K562 (cell line): ENCODE results near the gene ZDHHC12. TPM values are rescaled to one million over a fixed set of nuclear protein-coding genes. Genes with fewer than 3 reads are reported as not detected.

Experiments used
- ATF1 ChIP-seq, 2 experiments: fragments of 450-650 bp in 1 of 2; IDR thresholded peaks; 2 replicates each; pipeline ENCODE4 v1.6.1; 2016; ENCODE audit warnings: missing compliant biosample characterization in 1 of 2, missing genetic modification characterization in 1 of 2
- ATF7 ChIP-seq: fragments of 450-650 bp; IDR thresholded peaks from 2 replicates; pipeline ENCODE4 v1.7.1; 2014; ENCODE audit warnings: mild to moderate bottlenecking, moderate library complexity
- GABPA ChIP-seq: fragments of 200-800 bp; sonication (Bioruptor generic); conservative IDR thresholded peaks from 2 replicates; pipeline ENCODE4 v1.6.1; 2016; ENCODE audit warnings: low read depth, missing genetic modification characterization, missing compliant biosample characterization
- KLF6 ChIP-seq: fragments of 250-450 bp; sonication (Bioruptor Pico); IDR thresholded peaks from 2 replicates; pipeline ENCODE4 v1.4.0; 2020; ENCODE audit warnings: mild to moderate bottlenecking, moderate library complexity, borderline replicate concordance
- LEF1 ChIP-seq: fragments of 450-650 bp; IDR thresholded peaks from 2 replicates; pipeline ENCODE4 v1.6.1; 2016; ENCODE audit warnings: mild to moderate bottlenecking
- MAZ ChIP-seq, 2 experiments: fragments of 450-650 bp in 1 of 2; sonication (generic) in 1 of 2; formaldehyde crosslinking; IDR thresholded peaks in 1 of 2; conservative IDR thresholded peaks in 1 of 2; 2 replicates each; pipeline versions ENCODE4 v1.4.0 to v1.5.0; 2020; ENCODE audit warnings: mild to moderate bottlenecking in 1 of 2, missing genetic modification reagents in 1 of 2
- PKNOX1 ChIP-seq: fragments of 450-650 bp; IDR thresholded peaks from 2 replicates; pipeline ENCODE4 v1.6.1; 2016
- RBM25 ChIP-seq: fragments of 200-400 bp; formaldehyde crosslinking; IDR thresholded peaks from 2 replicates; pipeline ENCODE4 v1.6.1; 2018; ENCODE audit warnings: low read length, low read depth, moderate library complexity; ENCODE audit not compliant: severe bottlenecking
- SAFB2 ChIP-seq: fragments of 200-400 bp; formaldehyde crosslinking; IDR thresholded peaks from 2 replicates; pipeline ENCODE4 v1.6.1; 2018; ENCODE audit warnings: borderline replicate concordance, low read length, low read depth, moderate library complexity; ENCODE audit not compliant: severe bottlenecking
- STAT6 ChIP-seq: sonication (generic); formaldehyde crosslinking; IDR thresholded peaks from 2 replicates; pipeline ENCODE4 v1.8.1; 2023; ENCODE audit warnings: mild to moderate bottlenecking, missing genetic modification reagents
- ZBTB11 ChIP-seq, 3 experiments: fragments of 200-800 bp in 1 of 3; fragments of 250-450 bp in 1 of 3; fragments of 450-650 bp in 1 of 3; sonication (Bioruptor Pico) in 1 of 3; sonication (Bioruptor generic) in 1 of 3; formaldehyde crosslinking in 1 of 3; IDR thresholded peaks; 2 replicates each; pipeline versions ENCODE4 v1.6.1 to v1.8.0; 2016 to 2022; ENCODE audit warnings: mild to moderate bottlenecking in 2 of 3, missing genetic modification characterization in 2 of 3, missing compliant biosample characterization in 1 of 3, moderate library complexity in 1 of 3
- ZBTB49 ChIP-seq: sonication (generic); formaldehyde crosslinking; IDR thresholded peaks from 2 replicates; pipeline ENCODE4 v1.8.0; 2022; ENCODE audit warnings: missing genetic modification reagents, mild to moderate bottlenecking, borderline replicate concordance
- ZBTB8A ChIP-seq: fragments of 450-650 bp; IDR thresholded peaks from 2 replicates; pipeline ENCODE4 v1.6.1; 2018; ENCODE audit warnings: mild to moderate bottlenecking, moderate library complexity; ENCODE audit not compliant: partially characterized antibody
- ZC3H4 ChIP-seq: sonication (generic); formaldehyde crosslinking; IDR thresholded peaks from 2 replicates; pipeline ENCODE4 v1.9.0; 2021; ENCODE audit warnings: missing genetic modification reagents, borderline replicate concordance
- polyA plus RNA-seq, 8 experiments: library from polyadenylated mRNA; depleted of rRNA in 4 of 8; stranded (reverse) in 5 of 8; unstranded in 3 of 8; fragments of >200 nt; fragmentation: Nextera tagmentation in 2 of 8; fragmentation: Illumina TruSeq in 1 of 8; extraction: Ambion mirVana in 2 of 8; extraction: Trizol in 1 of 8; gene quantifications; 2 replicates each; pipeline versions ENCODE4 v1.2.1 to v1.2.3, GENCODE V29; 2011 to 2014; ENCODE audit warnings: inconsistent platforms in 1 of 8, missing spikeins in 1 of 8
- total RNA-seq, 7 experiments: library from RNA; depleted of rRNA in 6 of 7; stranded (reverse); fragments of >200 nt in 6 of 7; fragmentation: Illumina TruSeq in 2 of 7; extraction: Trizol in 2 of 7; gene quantifications; 2 replicates each; pipeline versions ENCODE4 v1.2.1 to v1.2.3, GENCODE V29; 2011 to 2021; ENCODE audit warnings: low replicate concordance in 1 of 7

The ZDHHC12 gene
- total and polyA plus RNA-seq, 9 of the 15 experiments (the other 6 are each of a cell fraction or from before 2014, with no cell fraction given): 0.21 to 38.0 (median 13.8) TPM

GRCh38 chr9:128771745-128772519, 48.0 kb upstream of the ZDHHC12 start, which contains the start of gene ZER1 (continued):
- 0 out of 2 replicates have a peak, but pooled peaks have one; percentile 24 for TF ChIP-seq ZBTB49 (CRISPR knock-in tag)
- peak; percentile 99 to 100 (median 99) for TF ChIP-seq ZBTB11 (CRISPR knock-in tag; IDR thresholded peaks at IDR 0.05)
- peak; percentile 41 for TF ChIP-seq ATF1 (CRISPR knock-in tag; IDR thresholded peaks at IDR 0.05)
- peak; percentile 96 for TF ChIP-seq ATF1 (tag; IDR thresholded peaks at IDR 0.05)
- peak; percentile 94 to 95 for TF ChIP-seq MAZ (CRISPR knock-in tag; conservative IDR thresholded peaks at IDR 0.05 in 1 of 2, IDR thresholded peaks at IDR 0.05 in 1 of 2)
- peak; percentile 89 for TF ChIP-seq ATF7
- no peak; the same call in 1 of the 2 replicates for TF ChIP-seq ZC3H4 (CRISPR knock-in tag)
- TF ChIP-seq STAT6: no peak
- TF ChIP-seq GABPA (tag): peak; percentile 99
- peak; percentile 65; the same call in 1 of the 2 replicates for TF ChIP-seq KLF6 (CRISPR knock-in tag)
- TF ChIP-seq ZBTB8A: no peak
- peak; percentile 58 for TF ChIP-seq PKNOX1
- TF ChIP-seq LEF1: no peak
- peak; percentile 81 for TF ChIP-seq RBM25
- TF ChIP-seq SAFB2: no peak
